Measurements from ENCODE around the gene CLDN10.

GRCh38 chr13:95541911-95542474 lies 10.5 kb upstream of the CLDN10 start:
- no peak for TF ChIP-seq CTCF (IDR thresholded peaks at IDR 0.05; ENCODE audit: poor library complexity)
- no peak for TF ChIP-seq EZH2phosphoT487 (IDR thresholded peaks at IDR 0.05; ENCODE audit: low read depth, severe bottlenecking, unreplicated experiment)
- TF ChIP-seq EZH2 (IDR thresholded peaks at IDR 0.05; ENCODE audit: borderline replicate concordance): no peak
